HepG2 (cell line): ENCODE results near the gene CDK5R1. TPM values are rescaled to one million over a fixed set of nuclear protein-coding genes. Genes with fewer than 3 reads are reported as not detected.

ENCODE experiments used
- ATAC-seq: fragments of 200-7000 bp; cut with Tn5 transposase; 3 replicates; pipeline ENCODE4 v1.9.1; 2020; ENCODE audit warnings: mild to moderate bottlenecking, moderate library complexity
- BruUV-seq: library from RNA; stranded (reverse); fragments of 400-500 nt; replicated peaks from 2 replicates; lab custom pipeline; 2021; lab: Mats Ljungman, UMichigan
- CTCF ChIA-PET: fragments of 300-600 bp; formaldehyde crosslinking; extraction: SDS; loops from one replicate; lab custom pipeline; 2021; ENCODE audit warnings: low total read pairs, inconsistent platforms, low intra/inter-chr PET ratio; lab: Yijun Ruan, JAX
- POLR2A ChIA-PET: fragments of 350-600 bp; sonication (Branson Sonifier 250); formaldehyde crosslinking; loops from one replicate; lab custom pipeline; 2020; ENCODE audit warnings: antibody characterized with exemption, inconsistent platforms; lab: Yijun Ruan, JAX
- DNase-seq: peaks from one replicate; pipeline ENCODE4 v3.0.0-alpha.2; 2015; ENCODE audit warnings: low spot score
- FAIRE-seq: peaks from 3 replicates; lab custom pipeline; 2011; peaks lifted over from hg19 to GRCh38; lab: Jason Lieb, UNC
- H2AFZ ChIP-seq: one replicate; pipeline ENCODE4 v1.6.1; 2011; ENCODE audit warnings: low read length, inconsistent platforms
- H3K27ac ChIP-seq: fragments of 300-600 bp; 3 replicates; pipeline ENCODE4 v1.8.0; 2011; ENCODE audit warnings: mixed run types, mild to moderate bottlenecking, mixed read lengths, low read length, inconsistent platforms; ENCODE audit not compliant: insufficient read depth; ENCODE audit errors: extremely low read length
- H3K27me3 ChIP-seq, 2 experiments: fragments of 200-600 bp in 1 of 2; 2 replicates in 1 of 2; 3 replicates in 1 of 2; pipeline versions ENCODE4 v1.6.0 to v1.8.0; 2011; ENCODE audit warnings: low read length in 2 of 2, mild to moderate bottlenecking in 2 of 2, moderate library complexity in 2 of 2, inconsistent platforms in 1 of 2; ENCODE audit not compliant: insufficient read depth in 2 of 2, control insufficient read depth in 1 of 2
- H3K36me3 ChIP-seq, 2 experiments: fragments of 200-600 bp in 1 of 2; replicated peaks in 1 of 2; 2 replicates in 1 of 2; 3 replicates in 1 of 2; pipeline versions ENCODE4 v1.5.1 to v1.8.0; 2011; ENCODE audit warnings: low read length in 2 of 2, inconsistent platforms in 1 of 2; ENCODE audit not compliant: insufficient read depth in 2 of 2, control insufficient read depth in 1 of 2
- H3K4me1 ChIP-seq: 2 replicates; pipeline ENCODE4 v1.5.1; 2012; ENCODE audit warnings: low read length, inconsistent platforms; ENCODE audit not compliant: insufficient read depth
- H3K4me2 ChIP-seq: 2 replicates; pipeline ENCODE4 v1.6.0; 2011; ENCODE audit warnings: low read depth, low read length, inconsistent platforms
- H3K4me3 ChIP-seq, 3 experiments: fragments of 200-600 bp in 1 of 3; sonication (generic), shearing (Covaris generic) in 1 of 3; replicated peaks in 1 of 3; 2 replicates each; pipeline ENCODE4 v1.5.1; 2011 to 2016; ENCODE audit warnings: low read length in 3 of 3, inconsistent platforms in 2 of 3, low read depth in 2 of 3, mild to moderate bottlenecking in 2 of 3, control low read depth in 1 of 3, mixed read lengths in 1 of 3; ENCODE audit not compliant: insufficient read depth in 1 of 3
- H3K79me2 ChIP-seq: one replicate; pipeline ENCODE4 v1.6.1; 2011; ENCODE audit warnings: low read length, inconsistent platforms; ENCODE audit not compliant: insufficient read depth
- H3K9ac ChIP-seq: 2 replicates; pipeline ENCODE4 v1.6.0; 2011; ENCODE audit warnings: mild to moderate bottlenecking, low read depth, low read length, inconsistent platforms; ENCODE audit not compliant: insufficient read depth
- H3K9me3 ChIP-seq: 2 replicates; pipeline ENCODE4 v1.5.1; 2012; ENCODE audit warnings: mild to moderate bottlenecking, low read length
- H4K20me1 ChIP-seq: 2 replicates; pipeline ENCODE4 v1.6.0; 2011; ENCODE audit warnings: inconsistent platforms, mild to moderate bottlenecking, low read length, moderate library complexity; ENCODE audit not compliant: insufficient read depth
- ELF4 ChIP-seq: sonication (generic); formaldehyde crosslinking; IDR thresholded peaks from 2 replicates; pipeline ENCODE4 v1.5.0; 2020; ENCODE audit warnings: missing genetic modification reagents, mild to moderate bottlenecking, moderate library complexity, borderline replicate concordance
- MXI1 ChIP-seq: IDR thresholded peaks from 3 replicates; pipeline ENCODE4 v1.6.1; 2012; ENCODE audit warnings: low read depth, low read length, inconsistent platforms, borderline replicate concordance
- NPAS2 ChIP-seq: sonication (generic); formaldehyde crosslinking; IDR thresholded peaks from 2 replicates; pipeline ENCODE4 v1.8.0; 2022; ENCODE audit warnings: mild to moderate bottlenecking, missing genetic modification reagents, borderline replicate concordance
- NR0B2 ChIP-seq: sonication (generic); formaldehyde crosslinking; IDR thresholded peaks from 2 replicates; pipeline ENCODE4 v1.4.0; 2020; ENCODE audit warnings: mild to moderate bottlenecking, missing genetic modification reagents
- SNAPC4 ChIP-seq: sonication (generic); formaldehyde crosslinking; IDR thresholded peaks from 2 replicates; pipeline ENCODE4 v1.4.0; 2020; ENCODE audit warnings: mild to moderate bottlenecking, missing genetic modification reagents
- TCF7L2 ChIP-seq: IDR thresholded peaks from 2 replicates; pipeline ENCODE4 v1.6.1; 2011; ENCODE audit warnings: mild to moderate bottlenecking, low read depth, low read length, moderate library complexity
- ZBTB37 ChIP-seq: sonication (generic); formaldehyde crosslinking; IDR thresholded peaks from 2 replicates; pipeline ENCODE4 v1.4.0; 2020; ENCODE audit warnings: mild to moderate bottlenecking, missing genetic modification reagents
- ZGPAT ChIP-seq: IDR thresholded peaks from 2 replicates; pipeline ENCODE4 v1.6.1; 2016; ENCODE audit warnings: mild to moderate bottlenecking
- ZNF652 ChIP-seq: IDR thresholded peaks from 2 replicates; pipeline ENCODE4 v1.6.1; 2016; ENCODE audit warnings: low read depth, borderline replicate concordance
- ZNF674 ChIP-seq: sonication (generic); formaldehyde crosslinking; IDR thresholded peaks from 2 replicates; pipeline ENCODE4 v1.5.0; 2020; ENCODE audit warnings: low read depth, mild to moderate bottlenecking, missing genetic modification reagents
- ZNF678 ChIP-seq: sonication (generic); formaldehyde crosslinking; IDR thresholded peaks from 2 replicates; pipeline ENCODE4 v1.4.0; 2020; ENCODE audit warnings: mild to moderate bottlenecking, missing genetic modification reagents
- ZNF703 ChIP-seq: sonication (generic); formaldehyde crosslinking; IDR thresholded peaks from 2 replicates; pipeline ENCODE4 v1.5.1; 2020; ENCODE audit warnings: missing genetic modification reagents, mild to moderate bottlenecking, moderate library complexity, borderline replicate concordance
- ZNF883 ChIP-seq: sonication (generic); formaldehyde crosslinking; IDR thresholded peaks from 2 replicates; pipeline ENCODE4 v1.5.1; 2020; ENCODE audit warnings: mild to moderate bottlenecking, missing genetic modification reagents; ENCODE audit errors: not compliant biosample characterization
- ZSCAN30 ChIP-seq: sonication (generic); formaldehyde crosslinking; IDR thresholded peaks from 2 replicates; pipeline ENCODE4 v1.5.0; 2020; ENCODE audit warnings: mild to moderate bottlenecking, missing genetic modification reagents
- WGBS: methylation state at CpG from one replicate; pipeline ENCODE4 v1.1.6; 2017; ENCODE audit warnings: low lambda C conversion rate; 5-methylcytosine and 5-hydroxymethylcytosine counted together
- in situ Hi-C: cut with HindIII; loops from 2 replicates; pipeline ENCODE4 v1.10.0; 2017; ENCODE audit warnings: low pct_unique_long_range_greater_than_20kb; ENCODE audit not compliant: extremely low pct_ligation_motif_present
- intact Hi-C: fragments of 100-400 bp; cut with micrococcal nuclease; formaldehyde crosslinking; loops from one replicate; pipeline ENCODE4 v1.10.0; 2022; ENCODE audit not compliant: unreplicated experiment
- polyA plus RNA-seq, 8 experiments: library from polyadenylated mRNA; depleted of rRNA in 3 of 8; stranded (reverse) in 7 of 8; unstranded in 1 of 8; fragments of >200 nt; fragmentation: Illumina TruSeq in 4 of 8; extraction: Trizol in 4 of 8; gene quantifications; 2 replicates each; pipeline versions ENCODE4 v1.2.1 to v1.2.3, GENCODE V29; 2011 to 2016; ENCODE audit warnings: low read depth in 4 of 8, missing spikeins in 1 of 8, mixed read lengths in 1 of 8; ENCODE audit not compliant: insufficient read depth in 1 of 8
- total RNA-seq, 5 experiments: library from RNA; depleted of rRNA; stranded (reverse); fragments of >200 nt; fragmentation: Illumina TruSeq; extraction: Trizol; gene quantifications; 2 replicates each; pipeline ENCODE4 v1.2.3, GENCODE V29; 2016; ENCODE audit warnings: low read depth in 1 of 5

CDK5R1 gene
- total and polyA plus RNA-seq, 2 of the 13 experiments (the other 11 are each of a cell fraction or from before 2014, with no cell fraction given), result 1.1 to 3.9 TPM

GRCh38 chr17:32486111-32486700, 587 bp upstream of the CDK5R1 start:
- FAIRE-seq (no peak), DNase-seq (peak; percentile 49), ATAC-seq (peak; percentile 78)
- H3K9ac ChIP-seq, result peak overlapping the region; percentile 63
- H3K27ac ChIP-seq, result peak overlapping the region; percentile 64
- POLR2A ChIA-PET, result interaction anchor here (0.9 to 2.2 kb wide), 4 partner anchors 12 to 46 kb away, joined by 3 to 13 read pairs (median 4); partner anchors contain the start of gene PSMD11
- in situ Hi-C loops, result loop anchor here (10.0 kb wide), 1 partner anchor 269 kb away; no protein-coding TSS in a partner anchor
- peak overlapping the region; percentile 71 for H3K4me2 ChIP-seq
- peaks cover 43% of the 10 kb centered on the region for H3K4me1 ChIP-seq
- H2AFZ ChIP-seq, result no peak overlapping the region
- H3K79me2 ChIP-seq, result no peaks in the 10 kb centered on the region
- H3K4me3 ChIP-seq, result peak overlapping the region; percentile 47 to 67 (median 64); a peak in 5 of 6 replicates
- no peaks in the 10 kb centered on the region for H4K20me1 ChIP-seq
- BruUV-seq, result no TSS peak
- WGBS, result 46% methylated on average over 6 of the region's 72 CpGs
- intact Hi-C loops, result no loop called here
- CTCF ChIA-PET, result no interaction called here
- H3K27me3 ChIP-seq, result no peaks in the 10 kb centered on the region
- no peaks in the 10 kb centered on the region for H3K9me3 ChIP-seq
- H3K36me3 ChIP-seq, result peaks cover 4 to 15% of the 10 kb centered on the region in 2 experiments; a peak in 3 of 5 replicates
- TF ChIP-seq ZNF883, result peak; percentile 77
- no peak for TF ChIP-seq ZNF703 (CRISPR knock-in tag)
- 0 out of 3 replicates have a peak, but pooled peaks have one; percentile 38 for TF ChIP-seq MXI1
- no peak for TF ChIP-seq SNAPC4 (CRISPR knock-in tag)
- TF ChIP-seq ZGPAT (CRISPR knock-in tag), result peak; percentile 38; the same call in 1 of the 2 replicates
- no peak for TF ChIP-seq ZSCAN30 (CRISPR knock-in tag)
- TF ChIP-seq ZNF678 (CRISPR knock-in tag), result 0 out of 2 replicates have a peak, but pooled peaks have one; percentile 64
- TF ChIP-seq ZBTB37 (CRISPR knock-in tag), result no peak
- no peak for TF ChIP-seq TCF7L2
- TF ChIP-seq NR0B2 (CRISPR knock-in tag), result no peak
- no peak for TF ChIP-seq ZNF674 (CRISPR knock-in tag)
- no peak for TF ChIP-seq NPAS2 (CRISPR knock-in tag)
- no peak for TF ChIP-seq ZNF652
- no peak for TF ChIP-seq ELF4
